ENCODE results near the gene TMEM229B.

Gene TMEM229B

GRCh38 chr14:67522270-67522669 is 33.7 kb upstream of the TMEM229B start:
- no peaks in the 10 kb centered on the region for H3K9me3 Mint-ChIP-seq
- no peak overlapping the region for H3K27ac Mint-ChIP-seq
- H3K4me1 Mint-ChIP-seq, result no peaks in the 10 kb centered on the region
- H3K27me3 Mint-ChIP-seq, result peaks cover 21% of the 10 kb centered on the region
- no peak overlapping the region for H3K4me3 Mint-ChIP-seq
- no peaks in the 10 kb centered on the region for H3K36me3 Mint-ChIP-seq

GRCh38 chr14:67520482-67520881 is 32.0 kb upstream of the TMEM229B start:
- Mint-ChIP-seq H3K27ac (no peak overlapping the region), H3K4me1 (no peaks in the 10 kb centered on the region), H3K9me3 (no peaks in the 10 kb centered on the region), H3K4me3 (no peak overlapping the region), H3K27me3 (peaks cover 14% of the 10 kb centered on the region), H3K36me3 (no peaks in the 10 kb centered on the region)

GRCh38 chr14:67519406-67519805 is 30.9 kb upstream of the TMEM229B start:
- Mint-ChIP-seq H3K4me3 (no peak overlapping the region), H3K9me3 (no peaks in the 10 kb centered on the region), H3K36me3 (no peaks in the 10 kb centered on the region), H3K27me3 (peaks cover 8% of the 10 kb centered on the region), H3K4me1 (no peaks in the 10 kb centered on the region), H3K27ac (no peak overlapping the region)

GRCh38 chr14:67517083-67517482 is 28.6 kb upstream of the TMEM229B start:
- no peak overlapping the region for H3K27ac Mint-ChIP-seq
- no peaks in the 10 kb centered on the region for H3K36me3 Mint-ChIP-seq
- H3K4me3 Mint-ChIP-seq, result no peak overlapping the region
- peaks cover 8% of the 10 kb centered on the region for H3K4me1 Mint-ChIP-seq
- no peaks in the 10 kb centered on the region for H3K9me3 Mint-ChIP-seq
- H3K27me3 Mint-ChIP-seq, result peaks cover 4% of the 10 kb centered on the region

- Mint-ChIP-seq H3K27me3 (peaks cover 4% of the 10 kb centered on the region), H3K9me3 (no peaks in the 10 kb centered on the region), H3K36me3 (no peaks in the 10 kb centered on the region), H3K4me1 (peaks cover 8% of the 10 kb centered on the region), H3K4me3 (peak overlapping the region; percentile 68), H3K27ac (no peak overlapping the region)
Measured at GRCh38 chr14:67516676-67517075, 28.2 kb upstream of the TMEM229B start.

GRCh38 chr14:67515386-67516079 is 27.0 kb upstream of the TMEM229B start:
- Mint-ChIP-seq H3K27ac (peak overlapping the region; percentile 30), H3K27me3 (no peaks in the 10 kb centered on the region), H3K4me1 (peaks cover 8% of the 10 kb centered on the region), H3K9me3 (no peaks in the 10 kb centered on the region), H3K36me3 (no peaks in the 10 kb centered on the region), H3K4me3 (peak overlapping the region; percentile 68)

- Mint-ChIP-seq H3K27ac (peak overlapping the region; percentile 8), H3K27me3 (no peaks in the 10 kb centered on the region), H3K4me1 (peaks cover 8% of the 10 kb centered on the region), H3K36me3 (no peaks in the 10 kb centered on the region), H3K4me3 (peak overlapping the region; percentile 86), H3K9me3 (no peaks in the 10 kb centered on the region)
Measured at GRCh38 chr14:67514650-67515385, 26.3 kb upstream of the TMEM229B start.

- H3K27ac Mint-ChIP-seq, result peak overlapping the region; percentile 86
- no peaks in the 10 kb centered on the region for H3K27me3 Mint-ChIP-seq
- peaks cover 8% of the 10 kb centered on the region for H3K4me1 Mint-ChIP-seq
- H3K9me3 Mint-ChIP-seq, result no peaks in the 10 kb centered on the region
- H3K36me3 Mint-ChIP-seq, result no peaks in the 10 kb centered on the region
- H3K4me3 Mint-ChIP-seq, result peak overlapping the region; percentile 86
Measured at GRCh38 chr14:67514203-67514607, 25.7 kb upstream of the TMEM229B start.

- Mint-ChIP-seq H3K4me1 (peaks cover 8% of the 10 kb centered on the region), H3K27ac (peak overlapping the region; percentile 70), H3K27me3 (no peaks in the 10 kb centered on the region), H3K9me3 (no peaks in the 10 kb centered on the region), H3K36me3 (no peaks in the 10 kb centered on the region), H3K4me3 (peak overlapping the region; percentile 79)
Measured at GRCh38 chr14:67513631-67514108, 25.1 kb upstream of the TMEM229B start.

- no peak overlapping the region for H3K4me3 Mint-ChIP-seq
- H3K27me3 Mint-ChIP-seq, result no peaks in the 10 kb centered on the region
- H3K27ac Mint-ChIP-seq, result no peak overlapping the region
- no peaks in the 10 kb centered on the region for H3K36me3 Mint-ChIP-seq
- no peaks in the 10 kb centered on the region for H3K9me3 Mint-ChIP-seq
- peaks cover 8% of the 10 kb centered on the region for H3K4me1 Mint-ChIP-seq
Measured at GRCh38 chr14:67512463-67513310, 24.2 kb upstream of the TMEM229B start.

- no peaks in the 10 kb centered on the region for H3K9me3 Mint-ChIP-seq
- no peaks in the 10 kb centered on the region for H3K27me3 Mint-ChIP-seq
- H3K4me1 Mint-ChIP-seq, result peaks cover 8% of the 10 kb centered on the region
- no peak overlapping the region for H3K4me3 Mint-ChIP-seq
- H3K27ac Mint-ChIP-seq, result no peak overlapping the region
- H3K36me3 Mint-ChIP-seq, result no peaks in the 10 kb centered on the region
Measured at GRCh38 chr14:67510836-67511235, 22.3 kb upstream of the TMEM229B start.

GRCh38 chr14:67510121-67510520 is 21.6 kb upstream of the TMEM229B start:
- no peaks in the 10 kb centered on the region for H3K9me3 Mint-ChIP-seq
- peaks cover 8% of the 10 kb centered on the region for H3K4me1 Mint-ChIP-seq
- H3K27ac Mint-ChIP-seq, result no peak overlapping the region
- H3K36me3 Mint-ChIP-seq, result no peaks in the 10 kb centered on the region
- H3K27me3 Mint-ChIP-seq, result no peaks in the 10 kb centered on the region
- no peak overlapping the region for H3K4me3 Mint-ChIP-seq

GRCh38 chr14:67508956-67509355 is 20.4 kb upstream of the TMEM229B start:
- Mint-ChIP-seq H3K27ac (no peak overlapping the region), H3K36me3 (no peaks in the 10 kb centered on the region), H3K4me3 (no peak overlapping the region), H3K27me3 (no peaks in the 10 kb centered on the region), H3K4me1 (peaks cover 5% of the 10 kb centered on the region), H3K9me3 (no peaks in the 10 kb centered on the region)

- no peak overlapping the region for H3K27ac Mint-ChIP-seq
- no peaks in the 10 kb centered on the region for H3K36me3 Mint-ChIP-seq
- no peak overlapping the region for H3K4me3 Mint-ChIP-seq
- H3K4me1 Mint-ChIP-seq, result no peaks in the 10 kb centered on the region
- H3K9me3 Mint-ChIP-seq, result no peaks in the 10 kb centered on the region
- H3K27me3 Mint-ChIP-seq, result no peaks in the 10 kb centered on the region
Measured at GRCh38 chr14:67505254-67505653, 16.7 kb upstream of the TMEM229B start.

- Mint-ChIP-seq H3K36me3 (no peaks in the 10 kb centered on the region), H3K27ac (no peak overlapping the region), H3K4me3 (no peak overlapping the region), H3K4me1 (peaks cover 1% of the 10 kb centered on the region), H3K9me3 (no peaks in the 10 kb centered on the region), H3K27me3 (no peaks in the 10 kb centered on the region)
Measured at GRCh38 chr14:67503331-67503730, 14.8 kb upstream of the TMEM229B start.

- Mint-ChIP-seq H3K27me3 (no peaks in the 10 kb centered on the region), H3K36me3 (no peaks in the 10 kb centered on the region), H3K4me1 (peaks cover 6% of the 10 kb centered on the region), H3K9me3 (no peaks in the 10 kb centered on the region), H3K4me3 (no peak overlapping the region), H3K27ac (no peak overlapping the region)
Measured at GRCh38 chr14:67502867-67503266, 14.3 kb upstream of the TMEM229B start.
